ENCODE results near the gene CCDC92.

Gene CCDC92

DNA sequence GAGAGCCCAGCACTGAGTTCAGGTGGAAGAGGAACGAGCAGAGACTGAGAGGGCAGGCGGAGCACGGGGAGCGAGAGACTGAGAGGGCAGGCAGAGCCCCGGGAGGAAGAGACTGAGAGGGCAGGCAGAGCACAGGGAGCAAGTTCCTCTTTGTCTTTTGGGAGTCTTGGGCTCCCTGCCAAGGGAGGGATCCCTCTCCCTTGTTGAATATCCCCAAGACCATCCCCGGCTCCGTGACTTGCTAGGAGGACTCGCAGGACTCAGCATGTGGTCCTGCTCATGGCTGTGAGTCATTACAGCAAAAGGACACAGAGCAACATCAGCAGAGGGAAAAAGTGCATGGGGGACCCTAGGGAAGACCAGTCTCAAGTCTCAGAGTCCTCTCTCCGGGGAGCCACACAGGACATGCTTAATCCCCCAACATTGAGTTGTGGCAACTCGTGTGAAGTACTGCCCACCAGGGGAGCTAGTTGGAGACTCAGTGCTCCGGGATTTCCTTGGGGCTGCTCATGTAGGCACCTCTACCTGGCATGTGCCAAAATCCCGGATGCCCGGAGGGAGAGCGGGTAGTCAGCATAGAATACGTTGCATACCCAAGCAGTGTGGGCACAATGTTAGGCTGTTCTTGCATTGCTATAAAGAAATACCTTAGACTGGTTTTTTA, 81.0 kb downstream of the CCDC92 start:
- DNase-seq (ENCODE audit: low read depth in 2 of 2, low spot score in 1 of 2) = no peak

DNA sequence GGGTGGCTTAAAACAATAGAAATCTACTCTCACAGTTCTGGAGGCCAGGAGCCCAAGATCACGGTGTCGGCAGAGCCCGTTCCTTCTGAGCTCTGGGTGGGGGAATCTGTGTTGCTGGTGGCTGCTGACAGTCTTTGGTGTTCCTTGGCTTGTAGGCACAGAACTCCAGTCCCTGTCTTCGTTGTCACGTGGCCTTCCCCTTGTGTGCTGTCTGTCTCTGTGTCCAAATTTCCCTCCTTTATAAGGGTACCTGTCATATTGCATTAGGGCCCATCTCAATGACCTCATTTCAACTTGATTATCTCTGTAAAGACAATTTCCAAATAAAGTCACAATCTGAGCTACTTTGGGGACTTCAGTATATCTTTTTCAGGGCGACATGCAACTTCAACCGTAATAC, 81.6 kb downstream of the CCDC92 start:
- no peak for DNase-seq (ENCODE audit: low read depth in 2 of 2, low spot score in 1 of 2)

DNA sequence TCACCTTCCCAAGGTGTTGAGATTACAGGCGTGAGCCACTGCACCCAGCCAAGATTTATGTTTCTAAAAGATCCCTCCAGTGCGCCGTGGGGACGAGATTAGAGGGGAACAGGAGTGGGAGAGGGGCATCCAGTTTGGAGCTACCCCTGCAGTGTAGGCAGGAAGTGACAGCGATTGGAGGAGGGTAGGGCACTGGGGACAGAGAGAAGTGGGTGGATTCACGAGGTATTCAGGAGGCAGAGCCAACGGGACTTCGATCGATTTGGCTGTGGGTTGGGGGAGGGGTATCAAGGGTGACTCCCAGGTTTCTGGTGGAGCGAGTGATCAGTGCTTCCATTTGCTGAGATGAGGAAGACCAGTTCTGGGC, 82.1 kb downstream of the CCDC92 start:
- no peak for DNase-seq (ENCODE audit: low read depth in 2 of 2, low spot score in 1 of 2)

DNA sequence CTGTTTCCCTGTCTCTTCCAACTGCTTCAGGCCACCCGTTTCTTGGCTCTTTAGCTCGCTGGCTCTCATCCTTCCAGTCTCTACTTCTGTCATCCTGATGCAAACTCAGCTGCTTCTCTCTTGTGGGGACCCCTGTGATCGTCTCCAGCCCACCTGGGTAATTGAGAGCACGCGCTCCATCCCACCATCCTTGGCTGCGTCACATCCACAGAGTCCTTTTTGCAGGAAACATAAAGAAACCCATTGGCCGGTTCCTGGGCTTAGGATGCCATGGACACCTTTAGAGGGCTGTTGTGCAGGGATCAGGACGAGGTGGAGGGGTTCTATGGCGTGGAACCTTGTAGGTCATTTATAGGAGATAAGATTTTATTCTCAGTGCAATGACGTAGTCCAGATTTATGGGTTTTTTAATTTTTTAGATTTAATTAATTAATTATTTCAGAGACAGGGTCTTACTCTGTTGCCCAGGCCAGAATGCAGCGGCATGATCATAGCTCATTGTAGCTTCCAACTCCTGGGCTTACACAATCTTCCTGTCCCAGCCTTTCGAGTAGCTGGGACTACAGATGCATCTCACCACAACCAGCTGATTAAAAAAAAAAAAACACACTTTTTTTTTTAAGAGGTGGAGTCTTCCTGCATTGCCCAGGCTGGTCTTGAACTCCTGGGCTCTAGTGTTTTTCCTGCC, 82.6 kb downstream of the CCDC92 start:
- DNase-seq (ENCODE audit: low read depth in 2 of 2, low spot score in 1 of 2) = no peak

DNA sequence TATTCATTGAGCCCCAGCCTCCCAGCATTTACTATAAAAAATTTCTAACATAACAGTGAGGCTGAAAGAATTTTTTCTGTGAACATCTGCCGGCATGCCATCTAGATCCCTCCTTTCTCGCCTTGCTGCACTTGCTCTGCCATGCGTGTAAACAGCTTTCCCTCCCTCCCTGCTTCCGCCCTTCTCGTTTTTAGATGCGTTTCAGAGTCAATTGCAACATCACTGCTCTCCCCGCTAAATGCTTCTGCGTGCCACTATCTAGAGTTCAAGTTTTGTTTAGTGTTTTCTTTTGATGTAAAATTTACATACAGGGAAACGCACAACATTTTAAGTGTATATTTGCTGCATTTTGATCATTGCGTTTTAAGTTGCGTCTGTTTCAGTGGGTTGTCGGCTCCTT, 83.6 kb downstream of the CCDC92 start:
- no peak for DNase-seq (ENCODE audit: low read depth in 2 of 2, low spot score in 1 of 2)

DNA sequence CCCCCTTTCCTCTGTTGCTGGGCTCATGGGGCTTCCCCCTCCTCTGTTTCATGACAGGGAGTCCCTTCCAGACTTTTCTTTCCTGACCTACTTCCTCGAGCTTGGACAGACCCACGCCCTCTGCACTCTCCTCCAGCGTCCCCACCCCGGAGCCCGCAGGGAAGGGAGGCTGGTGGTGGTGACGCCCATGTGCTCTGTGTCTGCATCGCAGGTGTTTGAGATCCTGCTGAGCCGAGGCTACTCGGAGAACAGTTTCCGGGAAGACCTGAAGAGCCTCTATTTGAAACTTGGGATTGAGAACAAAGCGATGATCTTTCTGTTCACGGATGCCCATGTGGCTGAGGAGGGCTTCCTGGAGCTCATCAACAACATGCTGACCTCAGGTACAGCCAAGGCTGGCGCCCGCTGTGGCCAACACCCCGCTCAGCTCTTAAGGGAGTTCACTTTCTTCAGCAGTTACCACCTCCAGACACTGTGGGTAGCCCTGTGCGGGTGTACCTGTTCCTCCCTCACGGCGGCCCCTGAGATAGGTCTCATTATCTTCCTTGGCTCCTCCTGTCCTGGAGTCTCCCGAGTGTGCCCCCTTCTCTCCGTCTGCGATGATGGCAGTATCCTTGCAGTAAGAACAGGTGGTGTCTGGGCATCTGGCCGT, 85.6 kb downstream of the CCDC92 start:
- no peak for DNase-seq (ENCODE audit: low read depth in 2 of 2, low spot score in 1 of 2)

DNA sequence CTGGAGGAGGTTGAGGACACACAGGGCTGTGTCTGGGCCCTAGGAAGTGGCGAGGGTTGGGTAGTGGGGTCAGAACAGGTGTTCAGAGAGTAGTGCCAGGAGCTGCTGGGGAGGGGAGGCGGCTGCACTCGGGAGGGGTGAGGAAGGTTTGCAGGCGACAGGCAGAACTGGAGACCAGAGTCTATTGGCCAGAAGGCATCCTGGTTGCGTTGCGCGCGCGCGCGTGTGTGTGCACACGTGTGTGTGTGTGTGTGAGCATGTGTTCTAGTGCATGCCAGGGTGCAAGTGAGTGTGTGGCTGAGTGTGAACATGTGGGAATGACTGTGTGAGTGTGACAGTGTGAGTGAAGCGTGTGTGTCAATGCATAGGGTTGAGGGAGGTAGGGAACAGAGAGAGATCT, 86.4 kb downstream of the CCDC92 start:
- DNase-seq (ENCODE audit: low read depth in 2 of 2, low spot score in 1 of 2) = no peak

All from stimulated activated CD8-positive, alpha-beta memory T cell treated with anti-CD3 and anti-CD28 coated beads, Interleukin-4, amount 100 ng/mL, for 1 hour (primary cell).